Nephron progenitor cell (in vitro differentiated cells): ENCODE results near the gene CELF4.

Experiments
- DNase-seq: peaks from one replicate; pipeline ENCODE4 v3.0.0; 2021
- H3K27ac Mint-ChIP-seq: 2 replicates; pipeline ENCODE4 v1.8.0; 2021; ENCODE audit warnings: mild to moderate bottlenecking, moderate library complexity, mixed read lengths
- H3K27me3 Mint-ChIP-seq: 2 replicates; pipeline ENCODE4 v1.8.0; 2021; ENCODE audit warnings: mild to moderate bottlenecking, low read depth, mixed read lengths; ENCODE audit not compliant: poor library complexity
- H3K36me3 Mint-ChIP-seq: 2 replicates; pipeline ENCODE4 v1.8.0; 2021; ENCODE audit warnings: low read depth, mixed read lengths
- H3K4me1 Mint-ChIP-seq: 2 replicates; pipeline ENCODE4 v1.8.0; 2021; ENCODE audit warnings: mixed read lengths
- H3K4me3 Mint-ChIP-seq: 2 replicates; pipeline ENCODE4 v1.8.0; 2021; ENCODE audit warnings: mild to moderate bottlenecking, moderate library complexity, mixed read lengths
- H3K9me3 Mint-ChIP-seq: 2 replicates; pipeline ENCODE4 v1.8.0; 2021; ENCODE audit warnings: mild to moderate bottlenecking, moderate library complexity, mixed read lengths
- CTCF ChIP-seq: fragments of 200-600 bp; sonication (generic); IDR thresholded peaks from 2 replicates; pipeline ENCODE4 v1.5.0; 2021; ENCODE audit warnings: antibody characterized with exemption

CELF4 gene

GRCh38 chr18:37393221-37393827 lies 172.3 kb downstream of the CELF4 start:
- Mint-ChIP-seq H3K27ac (no peak overlapping the region), H3K4me3 (peak overlapping the region; percentile 75), H3K36me3 (no peaks in the 10 kb centered on the region), H3K27me3 (peaks cover 20% of the 10 kb centered on the region), H3K4me1 (peaks cover 39% of the 10 kb centered on the region), H3K9me3 (peaks cover 21% of the 10 kb centered on the region)
- TF ChIP-seq CTCF, result no peak
- DNase-seq, result no peak

DNA sequence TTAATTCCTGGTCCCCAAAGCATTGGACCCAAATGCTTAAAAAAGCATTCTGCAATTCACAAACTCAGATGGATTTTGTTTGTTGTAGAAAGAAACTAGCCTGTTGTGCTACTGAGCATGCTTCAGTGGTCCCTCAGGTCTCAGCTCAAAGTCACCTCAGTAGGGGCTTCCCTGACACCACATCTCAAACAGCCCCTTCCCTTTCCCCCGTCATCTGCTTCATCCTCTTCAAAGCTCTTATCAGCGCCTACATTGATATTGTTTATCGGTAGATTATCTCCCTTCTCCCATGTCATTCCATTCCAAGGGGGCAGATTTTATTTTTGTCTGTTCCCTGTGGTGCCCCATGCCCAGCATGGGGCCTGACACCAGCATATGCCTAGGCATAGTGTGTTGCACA lies 172.9 kb downstream of the CELF4 start:
- peaks cover 33% of the 10 kb centered on the region for H3K4me1 Mint-ChIP-seq
- peaks cover 20% of the 10 kb centered on the region for H3K27me3 Mint-ChIP-seq
- H3K36me3 Mint-ChIP-seq, result no peaks in the 10 kb centered on the region
- no peak for DNase-seq
- TF ChIP-seq CTCF, result no peak
- no peak overlapping the region for H3K27ac Mint-ChIP-seq
- no peak overlapping the region for H3K4me3 Mint-ChIP-seq
- peaks cover 21% of the 10 kb centered on the region for H3K9me3 Mint-ChIP-seq

DNA sequence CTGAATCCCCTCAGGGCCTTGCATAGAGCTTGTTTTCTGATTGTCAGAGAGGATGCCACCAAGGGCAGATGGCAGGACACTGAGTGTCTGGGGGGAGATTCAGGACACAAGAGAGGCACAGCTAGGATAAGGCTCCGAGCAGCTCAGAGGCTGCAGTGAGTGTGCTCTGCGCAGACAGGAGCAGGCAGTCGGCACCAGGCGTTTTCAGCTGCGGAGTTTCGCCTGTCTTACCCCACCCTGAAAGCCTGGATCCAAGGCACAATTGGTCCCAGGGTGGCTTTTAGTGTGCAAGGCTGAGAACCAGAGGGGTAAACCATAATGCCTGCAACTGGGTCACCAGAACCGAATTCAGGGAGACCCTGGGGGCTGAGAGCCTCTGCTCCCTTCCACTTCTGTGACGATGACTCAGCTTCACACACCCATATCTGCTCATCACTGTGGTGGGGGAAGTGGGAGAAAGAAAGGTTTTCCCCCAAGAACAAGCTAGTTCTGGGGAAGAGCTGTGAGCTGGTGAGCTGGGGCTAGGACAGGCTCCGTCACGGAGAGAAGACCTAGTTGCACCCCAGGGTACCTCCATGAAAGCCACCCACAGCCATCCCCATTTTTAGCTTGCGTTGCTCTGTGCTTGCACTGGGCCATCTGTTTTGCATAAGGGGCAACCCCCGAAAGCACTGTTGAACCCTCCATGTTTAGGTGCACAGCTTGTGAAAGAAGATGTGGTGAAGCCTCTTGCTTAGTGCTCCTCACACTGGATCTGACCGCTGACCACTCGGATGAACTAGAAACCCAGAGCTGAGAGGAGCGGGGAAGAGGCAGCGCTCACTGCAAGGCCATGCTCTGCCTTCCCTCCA lies 173.7 kb downstream of the CELF4 start:
- no peak overlapping the region for H3K4me3 Mint-ChIP-seq
- peaks cover 21% of the 10 kb centered on the region for H3K9me3 Mint-ChIP-seq
- H3K36me3 Mint-ChIP-seq, result no peaks in the 10 kb centered on the region
- no peak for TF ChIP-seq CTCF
- no peak overlapping the region for H3K27ac Mint-ChIP-seq
- no peak for DNase-seq
- peaks cover 20% of the 10 kb centered on the region for H3K27me3 Mint-ChIP-seq
- peaks cover 30% of the 10 kb centered on the region for H3K4me1 Mint-ChIP-seq

DNA sequence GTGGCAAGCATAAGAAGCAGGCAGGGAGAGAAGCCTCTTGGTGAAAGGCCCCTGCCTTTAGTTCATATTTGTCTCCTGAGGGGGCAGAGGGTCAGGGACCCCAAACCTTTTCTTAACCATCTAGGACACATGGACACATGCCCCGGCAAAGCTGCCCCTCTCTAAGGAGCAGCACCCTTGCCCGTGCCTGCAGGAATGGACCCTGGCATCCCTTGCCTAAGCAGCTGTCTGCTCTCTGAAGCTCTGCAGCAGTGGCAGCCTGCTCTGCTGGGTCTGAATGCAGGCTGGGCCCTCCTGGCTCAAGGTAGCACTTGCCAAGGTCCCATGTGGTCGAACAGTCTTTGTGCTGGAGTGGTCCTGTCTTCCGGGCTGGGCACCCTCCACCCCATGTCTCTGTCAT lies 174.4 kb downstream of the CELF4 start:
- peaks cover 15% of the 10 kb centered on the region for H3K27me3 Mint-ChIP-seq
- DNase-seq, result no peak
- H3K36me3 Mint-ChIP-seq, result no peaks in the 10 kb centered on the region
- peaks cover 21% of the 10 kb centered on the region for H3K9me3 Mint-ChIP-seq
- TF ChIP-seq CTCF, result no peak
- H3K4me1 Mint-ChIP-seq, result peaks cover 32% of the 10 kb centered on the region
- no peak overlapping the region for H3K4me3 Mint-ChIP-seq
- no peak overlapping the region for H3K27ac Mint-ChIP-seq

DNA sequence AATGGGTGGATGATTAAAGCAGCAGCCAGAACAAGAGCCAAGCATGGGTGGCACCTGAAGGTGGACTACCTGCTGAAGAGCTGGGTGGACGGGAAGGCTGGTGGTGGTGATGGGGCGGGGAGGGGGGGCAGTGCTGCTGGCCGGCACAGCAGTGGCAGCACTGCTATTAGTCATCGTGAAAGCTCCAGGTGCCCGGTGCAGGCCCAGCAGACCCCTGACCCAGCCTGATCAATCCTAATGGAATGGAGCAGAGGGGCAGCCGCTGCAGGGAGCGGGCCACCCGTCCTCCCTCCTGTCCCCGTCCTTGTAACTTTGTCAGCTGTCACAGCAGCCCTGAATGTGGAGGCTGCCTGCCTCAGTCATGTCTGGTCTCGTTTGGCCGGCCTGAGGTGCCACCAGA lies 174.9 kb downstream of the CELF4 start:
- Mint-ChIP-seq H3K27ac (no peak overlapping the region), H3K36me3 (no peaks in the 10 kb centered on the region), H3K4me3 (no peak overlapping the region), H3K9me3 (peaks cover 21% of the 10 kb centered on the region), H3K27me3 (peaks cover 13% of the 10 kb centered on the region), H3K4me1 (peaks cover 31% of the 10 kb centered on the region)
- TF ChIP-seq CTCF, result no peak
- no peak for DNase-seq
